HG03575 (cell line): ENCODE results near the gene LRRC2.
"Not testable (repeated sequence)": the region's sequence is repeated elsewhere in the genome, so short reads cannot be mapped to it uniquely, and the experiment has no call there.

ENCODE experiments used
- ATAC-seq: cut with Tn5 transposase; IDR thresholded peaks from one replicate; pipeline ENCODE4 v1.9.1; 2021; ENCODE audit not compliant: unreplicated experiment, insufficient number of reproducible peaks, low FRiP score; ENCODE audit errors: extremely low read depth

Gene LRRC2

GRCh38 chr3:46585799-46586693 lies 19.9 kb upstream of the LRRC2 start:
- no peak for ATAC-seq

DNA sequence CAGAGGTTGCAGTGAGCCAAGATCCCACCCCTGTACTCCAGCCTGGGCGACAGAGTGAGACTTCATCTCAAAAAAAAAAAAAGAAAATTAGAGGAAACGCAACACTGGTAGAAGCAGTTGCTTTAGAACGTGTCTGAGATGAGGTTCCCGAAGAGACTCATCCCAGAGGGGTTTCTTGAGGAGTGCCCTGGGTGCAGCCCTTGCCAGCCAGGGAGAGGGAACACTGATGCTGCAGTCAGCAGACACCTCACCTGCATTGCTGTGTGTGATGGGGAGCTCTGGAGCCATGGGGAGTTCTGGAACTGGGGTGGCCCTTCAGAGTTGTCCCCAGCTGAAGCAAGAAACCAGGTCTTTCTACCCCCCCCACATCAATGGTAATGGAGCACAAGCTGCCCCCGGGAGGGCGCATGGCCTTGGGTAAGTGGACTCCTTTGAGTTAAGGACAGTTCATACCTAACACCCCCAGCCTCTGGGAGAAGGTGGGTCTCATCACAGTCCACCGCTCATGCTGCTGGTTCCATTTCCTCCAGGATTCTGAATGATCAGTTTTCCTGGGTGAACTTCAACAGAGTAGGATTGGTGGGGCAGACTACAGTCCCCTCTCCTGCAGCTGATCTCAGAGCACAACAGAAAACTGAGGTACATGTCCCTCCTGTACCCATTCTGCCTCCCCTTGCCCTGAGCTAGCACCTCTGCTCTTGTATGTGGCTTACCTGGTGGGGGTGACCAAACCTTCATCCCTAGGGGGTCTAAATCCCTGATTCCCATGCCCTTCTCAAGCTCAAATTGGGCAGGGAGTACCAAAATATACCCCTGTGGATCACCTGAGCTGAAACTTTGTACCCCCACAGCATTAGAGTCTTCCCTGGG lies 18.7 kb upstream of the LRRC2 start:
- no peak for ATAC-seq

- ATAC-seq: no peak
These were observed 14.6 kb upstream of the LRRC2 start for GRCh38 chr3:46580675-46581074.

- ATAC-seq: no peak
These were observed 13.7 kb upstream of the LRRC2 start for GRCh38 chr3:46579756-46580286.

DNA sequence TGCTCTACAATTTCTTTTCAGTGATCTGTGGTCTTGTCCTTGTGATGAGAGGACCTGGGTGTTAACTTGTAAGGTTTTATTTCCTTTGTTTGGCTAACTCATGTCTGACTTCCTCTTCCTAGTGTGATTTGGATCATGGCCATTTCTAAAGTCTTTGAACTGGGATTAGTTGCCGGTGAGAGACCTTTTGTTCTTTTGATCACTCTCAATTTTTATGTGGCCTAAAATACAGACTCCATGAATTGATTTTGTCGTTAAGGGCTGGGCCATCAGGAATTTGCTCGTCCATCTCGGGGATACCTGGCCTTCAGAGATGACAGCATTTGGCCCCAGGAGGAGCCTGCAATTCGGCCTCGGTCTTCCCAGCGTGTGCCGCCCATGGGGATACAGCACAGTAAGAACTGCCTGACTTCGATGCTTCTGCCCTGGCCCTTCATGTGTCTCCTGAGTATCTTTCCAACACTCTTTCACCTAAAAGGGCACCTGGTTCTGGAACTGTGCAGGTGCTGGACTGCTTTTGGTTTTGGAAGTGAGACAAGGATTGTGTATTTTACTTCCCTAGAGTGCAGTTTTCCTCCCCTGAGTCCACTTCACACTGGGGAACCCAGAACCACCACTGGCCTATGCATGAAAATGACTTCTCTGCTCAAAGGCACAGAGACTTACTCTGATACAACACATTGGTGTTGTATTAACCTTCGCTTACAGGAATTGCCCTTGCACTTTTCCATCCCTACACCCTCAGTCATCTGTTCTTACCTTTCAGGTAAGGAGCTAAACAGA lies 13.1 kb upstream of the LRRC2 start:
- no peak for ATAC-seq

DNA sequence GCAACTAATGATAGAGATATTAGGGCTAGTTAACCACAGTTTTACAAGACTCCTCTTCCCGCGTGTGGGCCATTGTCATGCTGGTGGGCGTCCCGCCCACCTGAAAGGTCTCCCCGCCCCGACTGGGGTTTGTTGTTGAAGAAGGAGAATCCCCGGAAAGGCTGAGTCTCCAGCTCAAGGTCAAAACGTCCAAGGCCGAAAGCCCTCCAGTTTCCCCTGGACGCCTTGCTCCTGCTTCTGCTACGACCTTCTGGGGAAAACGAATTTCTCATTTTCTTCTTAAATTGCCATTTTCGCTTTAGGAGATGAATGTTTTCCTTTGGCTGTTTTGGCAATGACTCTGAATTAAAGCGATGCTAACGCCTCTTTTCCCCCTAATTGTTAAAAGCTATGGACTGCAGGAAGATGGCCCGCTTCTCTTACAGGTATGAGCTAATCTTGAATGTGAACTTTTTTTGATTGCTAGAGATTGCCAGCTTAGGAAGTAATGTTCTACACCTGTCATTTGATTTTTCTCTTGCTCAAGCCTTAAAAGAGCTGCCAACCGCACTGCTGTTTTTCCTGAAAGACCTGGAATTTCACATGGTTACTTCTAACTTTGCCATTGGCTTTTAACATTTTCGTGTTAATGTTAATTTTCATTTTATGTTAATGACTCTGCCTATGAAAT lies 11.6 kb upstream of the LRRC2 start:
- not testable (repeated sequence) for ATAC-seq

DNA sequence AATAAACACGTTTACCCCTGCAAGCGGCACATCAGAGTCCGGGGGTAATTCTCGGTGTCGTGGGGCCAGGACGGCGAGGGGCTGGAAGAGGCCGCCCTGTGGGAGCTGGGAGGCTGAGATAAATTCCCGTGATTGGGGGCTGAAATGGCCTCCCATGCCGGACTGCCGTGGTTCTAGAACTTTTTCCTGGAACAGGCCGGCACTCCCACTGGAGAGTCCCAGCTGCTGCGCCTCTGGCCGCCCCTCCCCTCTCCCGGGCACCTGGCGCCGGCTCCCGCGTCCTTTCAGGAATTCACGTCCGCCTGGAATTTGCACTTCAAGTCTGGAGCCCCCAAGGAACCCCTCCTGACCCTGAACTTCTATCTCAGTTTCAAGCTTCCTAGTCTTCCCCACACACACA lies 10.8 kb upstream of the LRRC2 start:
- ATAC-seq: no peak

- ATAC-seq: no peak
These were observed 10.3 kb upstream of the LRRC2 start for GRCh38 chr3:46576386-46576785.

- ATAC-seq: no peak
These were observed 9.6 kb upstream of the LRRC2 start for GRCh38 chr3:46575577-46576222.

DNA sequence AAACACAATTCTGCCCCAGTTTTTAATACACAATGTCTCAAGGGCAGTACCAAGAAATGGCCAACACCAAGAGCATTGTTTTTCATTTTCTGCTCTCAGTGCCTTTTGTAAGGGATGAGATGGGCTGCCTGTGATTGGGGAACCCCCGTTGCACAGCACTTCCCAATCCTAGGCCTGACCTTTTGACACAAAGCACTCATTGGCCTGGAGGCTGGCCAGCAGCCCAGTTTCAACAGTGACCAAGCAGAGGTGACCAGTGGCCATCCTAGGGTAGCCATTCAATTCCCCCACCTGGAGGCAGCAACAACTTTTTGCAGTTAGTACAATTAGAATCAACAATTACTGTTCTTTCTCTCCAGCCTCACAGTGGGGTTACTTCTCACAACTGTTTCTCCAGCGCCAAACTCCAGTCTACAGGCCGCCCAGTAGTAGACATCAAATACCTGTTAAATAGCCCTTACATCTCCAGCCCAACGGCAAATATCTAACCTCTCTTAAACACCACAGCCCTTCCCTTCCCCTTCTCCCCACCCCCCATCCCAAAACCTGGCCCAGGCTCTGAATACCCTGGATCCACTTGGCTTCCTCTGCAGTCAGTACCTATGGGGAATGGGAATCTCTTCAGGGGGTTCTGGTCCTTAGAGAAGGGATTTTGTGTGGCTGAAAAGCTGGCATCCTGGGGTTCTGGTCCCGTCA lies 8.9 kb upstream of the LRRC2 start:
- no peak for ATAC-seq

DNA sequence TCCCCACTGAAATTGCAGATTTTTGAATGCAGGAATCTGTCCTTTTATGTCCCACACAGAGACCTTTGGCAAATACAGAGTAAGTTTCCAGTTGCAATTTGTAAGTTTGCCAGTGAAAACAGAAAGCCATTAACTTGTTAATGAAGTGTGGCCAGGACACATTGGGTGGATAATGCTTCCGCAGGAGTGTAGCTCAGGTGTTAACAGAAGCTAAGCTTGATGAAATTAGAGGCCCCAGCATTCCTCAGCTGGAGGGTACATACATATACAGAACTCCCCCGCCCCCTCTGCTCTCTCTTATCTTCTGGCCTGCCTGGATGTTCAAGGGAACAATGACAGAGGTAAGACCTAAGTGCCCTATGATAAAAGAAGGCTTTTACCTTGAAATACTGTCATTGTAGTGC lies 8.1 kb upstream of the LRRC2 start:
- no peak for ATAC-seq

DNA sequence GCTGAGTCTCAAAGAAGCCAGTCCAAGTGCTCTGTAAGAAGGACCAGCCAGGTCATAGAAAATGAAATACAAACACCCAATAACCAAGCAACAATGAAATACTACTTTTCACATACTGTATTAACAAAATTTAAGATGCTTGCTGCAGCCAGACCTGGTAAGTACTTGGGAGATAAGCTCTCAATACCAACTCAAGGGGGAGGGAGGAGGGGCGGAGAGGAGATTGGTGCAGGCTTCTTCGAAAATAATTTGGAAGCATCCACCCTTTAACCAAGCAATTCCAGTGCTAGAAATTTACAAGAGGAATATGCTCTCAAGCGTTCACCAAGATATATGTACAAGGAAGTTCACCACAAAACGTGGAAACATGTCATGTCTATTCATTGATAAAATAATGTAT lies 7.6 kb upstream of the LRRC2 start:
- ATAC-seq: no peak

DNA sequence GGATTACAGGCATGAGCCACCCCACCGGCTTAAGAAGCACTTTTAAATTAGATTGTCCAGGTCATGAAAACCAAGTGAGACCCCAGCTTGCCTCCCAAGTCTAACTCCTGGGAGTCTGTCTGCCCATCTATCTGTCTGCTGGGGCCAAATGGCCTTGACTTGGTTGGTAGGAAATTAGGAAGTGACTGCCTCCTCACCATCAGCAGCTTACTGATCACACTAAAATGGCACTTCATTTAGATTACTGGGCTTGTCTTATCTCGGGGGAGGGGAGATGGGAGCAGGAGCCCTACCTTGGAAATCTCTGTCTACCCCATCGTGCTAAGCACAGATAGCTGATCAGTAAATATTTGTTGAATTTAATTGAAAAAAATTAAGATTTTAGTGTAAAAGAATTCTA lies 5.6 kb upstream of the LRRC2 start:
- no peak for ATAC-seq

- no peak for ATAC-seq
These were observed 479 bp downstream of the LRRC2 start for GRCh38 chr3:46565607-46566039.

- ATAC-seq: no peak
These were observed 1.0 kb downstream of the LRRC2 start for GRCh38 chr3:46565077-46565476.

DNA sequence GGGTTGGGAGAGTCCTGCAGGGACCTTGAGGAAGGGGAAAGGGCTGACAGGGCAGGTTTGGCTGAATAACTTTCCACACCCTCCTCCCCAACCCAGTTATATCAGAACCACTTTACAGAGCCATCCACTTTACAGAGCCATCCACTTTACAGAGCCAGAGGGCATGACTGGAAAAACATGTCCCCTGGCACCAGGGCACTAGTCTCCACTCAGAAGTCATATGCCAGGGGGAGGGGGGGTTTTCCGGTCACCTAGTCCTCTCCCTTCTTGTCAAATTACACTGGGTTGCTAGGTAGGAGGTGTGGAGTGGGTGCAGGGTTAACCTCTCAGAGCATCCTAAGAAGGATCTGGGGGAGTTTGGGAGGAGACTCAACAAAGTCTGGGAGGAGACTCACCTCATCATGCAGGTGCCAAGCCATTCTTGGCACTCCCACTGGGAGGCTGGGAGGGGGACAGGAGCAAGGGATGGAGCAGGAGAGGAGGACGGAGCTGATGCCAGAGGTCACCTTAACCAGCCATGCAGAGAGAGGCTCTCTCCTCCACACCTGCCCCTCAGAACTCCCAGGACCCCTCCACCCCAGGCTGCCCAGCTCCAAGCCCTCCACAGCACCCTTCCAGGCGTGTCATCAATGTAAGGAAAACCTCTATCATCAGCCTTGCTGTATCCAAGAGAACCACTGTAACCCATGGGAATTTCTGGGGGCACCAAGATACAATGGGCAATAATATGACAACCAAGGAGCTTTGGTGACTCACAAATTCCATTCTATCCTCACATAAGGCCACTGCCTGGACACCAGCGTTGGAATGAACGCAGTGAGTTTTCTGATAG lies 1.7 kb downstream of the LRRC2 start:
- no peak for ATAC-seq

DNA sequence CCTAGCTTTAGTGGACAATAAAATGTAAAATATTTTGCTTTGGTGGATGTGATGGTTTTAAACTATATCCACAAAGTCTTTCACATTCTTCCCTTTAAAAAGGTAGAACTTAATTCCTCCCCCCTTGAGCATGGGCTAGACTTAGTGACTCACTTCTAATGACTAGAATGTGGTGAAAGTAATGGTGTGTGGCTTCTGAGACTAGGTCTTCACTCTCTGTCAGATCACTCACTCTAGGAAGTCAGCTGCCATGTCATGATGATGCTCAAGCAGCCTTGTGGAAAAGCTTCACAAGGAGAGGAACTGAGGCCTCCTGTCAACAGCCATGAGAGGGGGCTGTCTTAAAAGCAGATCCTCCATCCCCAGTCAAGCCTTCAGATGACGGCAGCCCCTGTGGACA lies 4.2 kb downstream of the LRRC2 start:
- ATAC-seq: no peak
